Breast epithelium (tissue), 4 donors: ENCODE data around the gene IER5L. TPM values are rescaled to one million over a fixed set of nuclear protein-coding genes. Genes with fewer than 3 reads are reported as not detected.
"Not testable (repeated sequence)": the region's sequence is repeated elsewhere in the genome, so short reads cannot be mapped to it uniquely, and the experiment has no call there.

Experiments
- DNase-seq, 2 donors: peaks; one replicate each; pipeline ENCODE4 v3.0.0-alpha.2; 2019; ENCODE audit warnings: low spot score in 2 of 2
- H3K27ac ChIP-seq, 2 donors: fragments of 200-600 bp; sonication (generic) in 1 of 2; one replicate each; pipeline ENCODE4 v1.5.1; 2016 to 2019; ENCODE audit warnings: mild to moderate bottlenecking in 1 of 2
- H3K27me3 ChIP-seq, 2 donors: fragments of 200-600 bp; sonication (generic) in 1 of 2; one replicate each; pipeline versions ENCODE4 v1.5.1 to v1.6.0; 2017 to 2019; ENCODE audit warnings: control low read depth in 1 of 2, mild to moderate bottlenecking in 1 of 2
- H3K36me3 ChIP-seq: fragments of 200-600 bp; one replicate; pipeline ENCODE4 v1.5.1; 2019
- H3K4me1 ChIP-seq, 2 donors: fragments of 200-600 bp; sonication (generic); one replicate each; pipeline ENCODE4 v1.5.1; 2016 to 2019; ENCODE audit warnings: control low read depth in 1 of 2
- H3K4me3 ChIP-seq, 3 donors: fragments of 200-600 bp; sonication (generic); 1 replicate in 2 of 3; 2 replicates in 1 of 3; pipeline ENCODE4 v1.5.1; 2016 to 2019; ENCODE audit warnings: mild to moderate bottlenecking in 3 of 3, moderate library complexity in 2 of 3
- H3K9me3 ChIP-seq, 2 donors: fragments of 200-600 bp; sonication (generic) in 1 of 2; one replicate each; pipeline ENCODE4 v1.5.1; 2016 to 2019; ENCODE audit warnings: control low read depth in 1 of 2
- POLR2A ChIP-seq: fragments of 450-650 bp; IDR thresholded peaks from one replicate; pipeline ENCODE4 v1.6.1; 2016; ENCODE audit warnings: antibody characterized with exemption, mild to moderate bottlenecking, moderate library complexity
- POLR2AphosphoS5 ChIP-seq, 3 donors: sonication (generic); formaldehyde crosslinking; IDR thresholded peaks; one replicate each; pipeline ENCODE4 v1.6.1; 2017; ENCODE audit warnings: antibody characterized with exemption in 3 of 3
- intact Hi-C: fragments of 100-400 bp; cut with DNase I; formaldehyde crosslinking; loops from one replicate; pipeline ENCODE4 v1.15.1; 2023; ENCODE audit warnings: low total_unique reads
- total RNA-seq, 3 donors: library from RNA; depleted of rRNA; stranded (reverse); fragments of >200 nt; gene quantifications; one replicate each; pipeline ENCODE4 v1.1.0, GENCODE V29; 2016
- TF ChIP-seq, protein P1 (sequence below), 3 donors: fragments of 450-650 bp; IDR thresholded peaks; one replicate each; pipeline ENCODE4 v1.5.1; 2016 to 2017; ENCODE audit warnings: antibody characterized with exemption in 3 of 3, mild to moderate bottlenecking in 3 of 3, moderate library complexity in 3 of 3

Gene IER5L
- total RNA-seq, 3 donors from 2014 or later = 4.3 to 18.4 (median 18.1) TPM

DNA sequence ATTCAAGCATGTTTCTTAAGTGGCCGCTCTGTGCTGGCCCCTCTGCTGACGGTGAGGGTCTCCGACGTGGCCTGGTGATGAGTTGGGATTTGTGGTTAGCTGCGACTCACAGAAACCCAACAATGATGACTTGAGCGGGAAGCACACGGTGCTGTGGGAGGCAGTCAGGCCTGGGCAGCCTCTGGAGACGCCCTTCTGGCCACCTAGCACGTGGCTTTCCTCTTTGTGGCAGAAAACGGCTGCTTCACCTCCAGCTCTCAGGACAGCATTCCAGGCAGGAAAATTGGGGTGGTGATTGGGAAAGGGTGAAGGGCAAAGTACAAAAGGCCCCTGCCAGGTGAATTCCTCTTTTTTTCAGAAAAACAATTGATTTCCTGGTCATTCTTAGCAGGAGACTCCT, 17.5 kb upstream of the IER5L start:
- intact Hi-C loops = no loop called here
- no peaks in the 10 kb centered on the region for H3K9me3 ChIP-seq
- TF ChIP-seq POLR2AphosphoS5 (IDR thresholded peaks at IDR 0.05) = no peak
- TF ChIP-seq POLR2A = no peak
- TF ChIP-seq, protein P1, sequence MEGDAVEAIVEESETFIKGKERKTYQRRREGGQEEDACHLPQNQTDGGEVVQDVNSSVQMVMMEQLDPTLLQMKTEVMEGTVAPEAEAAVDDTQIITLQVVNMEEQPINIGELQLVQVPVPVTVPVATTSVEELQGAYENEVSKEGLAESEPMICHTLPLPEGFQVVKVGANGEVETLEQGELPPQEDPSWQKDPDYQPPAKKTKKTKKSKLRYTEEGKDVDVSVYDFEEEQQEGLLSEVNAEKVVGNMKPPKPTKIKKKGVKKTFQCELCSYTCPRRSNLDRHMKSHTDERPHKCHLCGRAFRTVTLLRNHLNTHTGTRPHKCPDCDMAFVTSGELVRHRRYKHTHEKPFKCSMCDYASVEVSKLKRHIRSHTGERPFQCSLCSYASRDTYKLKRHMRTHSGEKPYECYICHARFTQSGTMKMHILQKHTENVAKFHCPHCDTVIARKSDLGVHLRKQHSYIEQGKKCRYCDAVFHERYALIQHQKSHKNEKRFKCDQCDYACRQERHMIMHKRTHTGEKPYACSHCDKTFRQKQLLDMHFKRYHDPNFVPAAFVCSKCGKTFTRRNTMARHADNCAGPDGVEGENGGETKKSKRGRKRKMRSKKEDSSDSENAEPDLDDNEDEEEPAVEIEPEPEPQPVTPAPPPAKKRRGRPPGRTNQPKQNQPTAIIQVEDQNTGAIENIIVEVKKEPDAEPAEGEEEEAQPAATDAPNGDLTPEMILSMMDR (IDR thresholded peaks at IDR 0.05) = no peak

DNA sequence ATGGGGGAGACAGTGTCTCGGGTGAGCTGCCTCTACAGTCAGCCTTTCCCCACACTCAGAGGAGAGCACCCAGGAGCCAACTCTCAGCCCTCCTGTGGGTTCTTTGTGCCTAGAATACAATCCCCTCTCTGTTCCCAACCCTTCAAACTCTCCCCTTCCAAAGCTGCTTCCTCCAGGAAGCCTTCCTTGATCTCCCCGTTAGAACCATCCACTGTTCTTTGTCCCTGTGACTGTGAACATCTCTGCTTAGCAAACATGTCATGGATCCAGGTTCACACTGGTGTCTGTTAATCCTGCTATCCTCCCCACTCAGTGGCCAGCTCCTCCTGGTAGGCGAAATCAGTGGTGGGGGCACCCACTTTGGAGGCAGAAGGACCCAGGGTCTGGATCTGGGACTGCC, 16.2 kb upstream of the IER5L start:
- TF ChIP-seq POLR2AphosphoS5 (IDR thresholded peaks at IDR 0.05) = no peak
- TF ChIP-seq, protein P1 (IDR thresholded peaks at IDR 0.05) = no peak

More for the DNA sequence above, 17.5 kb upstream of the IER5L start:
- Histone ChIP-seq H3K36me3 (no peaks in the 10 kb centered on the region), H3K27me3 (no peaks in the 10 kb centered on the region), H3K4me1 (no peaks in the 10 kb centered on the region), H3K27ac (no peak overlapping the region), H3K4me3 (no peak overlapping the region)
- DNase-seq = no peak

DNA sequence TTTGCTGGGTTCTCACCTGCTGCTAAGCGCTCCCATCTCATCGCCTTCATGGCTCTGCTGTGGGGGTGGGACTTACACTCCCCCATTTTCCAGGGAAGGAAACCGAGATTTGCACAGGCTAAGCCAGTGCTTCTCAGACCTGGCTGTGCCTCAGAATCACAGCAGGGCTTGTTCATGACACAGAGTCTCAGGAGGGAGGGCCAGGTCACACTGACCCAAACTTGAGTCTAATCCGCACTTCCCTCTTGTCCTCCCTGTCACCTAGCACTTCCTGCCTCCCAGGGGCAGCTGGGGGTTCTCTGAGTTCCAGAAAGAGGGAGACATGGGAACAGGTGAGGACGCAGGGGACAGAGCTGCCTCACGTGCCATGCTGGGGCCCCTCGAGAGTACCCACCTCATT, 15.6 kb upstream of the IER5L start:
- Histone ChIP-seq H3K36me3 (no peaks in the 10 kb centered on the region), H3K27ac (no peak overlapping the region), H3K9me3 (no peaks in the 10 kb centered on the region), H3K4me1 (no peaks in the 10 kb centered on the region), H3K27me3 (no peaks in the 10 kb centered on the region), H3K4me3 (no peak overlapping the region)
- TF ChIP-seq, protein P1 (IDR thresholded peaks at IDR 0.05) = no peak
- TF ChIP-seq POLR2AphosphoS5 (IDR thresholded peaks at IDR 0.05) = no peak
- intact Hi-C loops = no loop called here
- no peak for DNase-seq

More for the DNA sequence above, 16.2 kb upstream of the IER5L start:
- no peak overlapping the region for H3K4me3 ChIP-seq
- no peak overlapping the region for H3K27ac ChIP-seq
- H3K27me3 ChIP-seq = no peaks in the 10 kb centered on the region
- intact Hi-C loops = no loop called here
- no peak for DNase-seq
- no peaks in the 10 kb centered on the region for H3K9me3 ChIP-seq
- H3K36me3 ChIP-seq = no peaks in the 10 kb centered on the region
- no peaks in the 10 kb centered on the region for H3K4me1 ChIP-seq

DNA sequence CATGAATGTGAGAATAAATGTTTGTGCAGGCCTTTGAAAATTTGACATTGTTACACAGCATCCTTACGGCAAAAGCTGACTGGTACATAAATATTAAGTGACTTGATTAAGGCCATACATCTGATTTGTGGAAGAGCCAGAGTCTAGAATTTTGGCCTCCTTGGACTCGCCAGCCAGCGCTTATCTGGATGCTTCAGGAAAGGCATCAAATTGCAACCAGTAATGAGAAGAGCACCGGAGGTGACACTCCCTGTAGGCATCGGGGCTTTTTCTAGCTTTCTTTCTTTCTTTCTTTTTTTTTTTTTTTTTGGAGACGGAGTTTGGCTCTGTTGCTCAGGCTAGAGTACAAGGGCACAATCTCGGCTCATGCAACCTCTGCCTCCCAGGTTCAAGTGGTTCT, 13.2 kb upstream of the IER5L start:
- Histone ChIP-seq H3K4me1 (no peaks in the 10 kb centered on the region), H3K27me3 (no peaks in the 10 kb centered on the region), H3K27ac (no peak overlapping the region), H3K9me3 (no peaks in the 10 kb centered on the region), H3K36me3 (no peaks in the 10 kb centered on the region), H3K4me3 (no peak overlapping the region)
- no peak for DNase-seq
- no peak for TF ChIP-seq POLR2AphosphoS5 (IDR thresholded peaks at IDR 0.05)
- TF ChIP-seq, protein P1 (IDR thresholded peaks at IDR 0.05) = no peak
- TF ChIP-seq POLR2A = no peak
- intact Hi-C loops = no loop called here

DNA sequence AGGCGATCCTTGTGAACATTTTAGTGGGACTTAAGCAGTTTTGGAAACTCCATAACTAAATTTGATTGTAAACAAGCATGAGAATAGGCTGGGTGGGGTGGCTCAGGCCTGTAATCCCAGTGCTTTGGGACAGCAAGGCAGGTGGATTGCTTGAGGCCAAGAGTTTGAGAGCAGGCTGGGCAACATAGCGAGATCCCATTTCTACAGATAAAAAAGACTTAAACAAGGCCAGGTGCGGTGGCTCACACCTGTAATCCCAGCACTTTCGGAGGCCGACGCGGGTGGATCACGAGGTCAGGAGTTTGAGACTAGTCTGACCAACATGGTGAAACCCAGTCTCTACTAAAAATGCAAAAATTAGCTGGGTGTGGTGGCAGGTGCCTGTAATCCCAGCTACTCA, 11.9 kb upstream of the IER5L start:
- H3K27ac ChIP-seq, H3K9me3 ChIP-seq, H3K4me1 ChIP-seq, H3K36me3 ChIP-seq, H3K27me3 ChIP-seq, intact Hi-C loops, H3K4me3 ChIP-seq, DNase-seq: not testable (repeated sequence)

DNA sequence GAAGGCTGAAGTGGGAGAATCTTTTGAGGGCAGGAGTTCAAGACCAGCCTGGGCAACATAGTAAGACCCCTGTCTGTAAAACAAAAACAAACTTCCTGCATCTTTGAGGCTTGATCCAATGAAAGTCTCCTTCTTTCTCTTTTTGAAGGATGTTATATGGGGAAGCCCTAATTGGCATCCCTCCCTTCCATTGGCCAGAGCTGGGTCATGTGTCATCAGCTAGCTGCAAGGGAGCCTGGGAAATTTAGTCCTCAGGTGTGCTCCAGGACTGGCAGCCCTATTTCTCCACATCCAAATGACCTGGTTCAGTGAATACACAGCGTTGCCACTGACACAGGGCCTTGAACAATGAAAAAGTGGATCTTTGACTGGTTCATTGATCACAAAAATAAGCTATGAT, 9.0 kb upstream of the IER5L start:
- intact Hi-C loops = no loop called here
- TF ChIP-seq, protein P1 (IDR thresholded peaks at IDR 0.05) = no peak
- TF ChIP-seq POLR2A = no peak
- TF ChIP-seq POLR2AphosphoS5 (IDR thresholded peaks at IDR 0.05) = no peak
- no peak overlapping the region for H3K27ac ChIP-seq

More for the DNA sequence above, 9.0 kb upstream of the IER5L start:
- H3K27me3 ChIP-seq = no peaks in the 10 kb centered on the region
- no peaks in the 10 kb centered on the region for H3K4me1 ChIP-seq
- no peaks in the 10 kb centered on the region for H3K36me3 ChIP-seq
- H3K9me3 ChIP-seq = no peaks in the 10 kb centered on the region
- H3K4me3 ChIP-seq = no peak overlapping the region
- no peak for DNase-seq
